Measurements from ENCODE around the gene RREB1.

Gene RREB1

DNA sequence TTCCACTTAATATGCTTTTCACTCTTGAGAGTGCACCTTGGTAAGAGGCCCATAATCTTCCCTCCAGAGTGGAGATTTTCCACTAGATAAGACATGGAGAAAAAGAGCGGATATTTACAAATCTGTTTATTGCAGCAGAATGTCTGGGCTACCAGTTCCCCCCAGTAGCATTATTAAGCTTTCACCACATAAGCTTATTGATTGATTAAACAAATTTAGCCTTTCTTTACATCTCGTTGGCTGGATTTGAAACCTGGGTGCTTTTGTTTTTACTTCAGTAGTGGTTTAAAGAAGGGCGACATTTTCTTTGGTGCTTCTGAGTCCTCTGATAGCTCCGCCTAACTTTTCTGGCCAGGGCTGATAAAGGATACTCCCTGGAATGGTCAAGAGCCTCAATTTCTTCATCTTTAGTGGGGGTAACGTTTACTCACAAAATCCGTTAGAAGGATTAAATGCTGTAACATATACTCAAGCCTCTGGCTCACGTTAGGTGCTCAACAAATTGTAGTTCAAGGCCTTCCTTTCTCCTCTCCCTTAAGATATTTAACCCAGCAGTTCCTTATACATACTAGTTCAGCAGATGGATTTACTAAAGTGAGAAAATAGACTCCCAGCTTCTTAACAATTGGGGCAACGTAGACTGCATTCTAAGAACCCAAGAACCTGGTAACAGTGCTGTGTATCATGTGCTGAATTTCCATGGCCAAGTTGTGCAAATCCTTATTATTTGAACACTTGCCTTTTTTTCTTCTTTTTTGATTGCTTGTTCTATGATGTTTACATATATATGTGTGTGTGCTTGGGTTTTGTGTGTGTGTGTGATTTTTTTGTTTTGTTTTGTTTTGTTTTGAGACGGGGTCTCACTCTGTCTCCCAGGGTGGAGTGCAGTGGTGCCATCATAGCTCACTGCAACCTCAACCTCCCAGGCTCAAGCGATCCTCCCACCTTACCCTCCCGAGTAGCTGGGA is 91.4 kb downstream of the RREB1 start:
- DNase-seq (ENCODE audit: low read depth, low spot score), result no peak
- POLR2A ChIA-PET, result no interaction called here
- CTCF ChIA-PET, result interaction anchor here (1.3 to 1.5 kb wide), 2 partner anchors 16 to 517 kb away, joined by 4 read pairs; no protein-coding TSS in a partner anchor
- no peak overlapping the region for H3K4me3 ChIP-seq (ENCODE audit: low read depth, low read length)
- TF ChIP-seq, protein P1, sequence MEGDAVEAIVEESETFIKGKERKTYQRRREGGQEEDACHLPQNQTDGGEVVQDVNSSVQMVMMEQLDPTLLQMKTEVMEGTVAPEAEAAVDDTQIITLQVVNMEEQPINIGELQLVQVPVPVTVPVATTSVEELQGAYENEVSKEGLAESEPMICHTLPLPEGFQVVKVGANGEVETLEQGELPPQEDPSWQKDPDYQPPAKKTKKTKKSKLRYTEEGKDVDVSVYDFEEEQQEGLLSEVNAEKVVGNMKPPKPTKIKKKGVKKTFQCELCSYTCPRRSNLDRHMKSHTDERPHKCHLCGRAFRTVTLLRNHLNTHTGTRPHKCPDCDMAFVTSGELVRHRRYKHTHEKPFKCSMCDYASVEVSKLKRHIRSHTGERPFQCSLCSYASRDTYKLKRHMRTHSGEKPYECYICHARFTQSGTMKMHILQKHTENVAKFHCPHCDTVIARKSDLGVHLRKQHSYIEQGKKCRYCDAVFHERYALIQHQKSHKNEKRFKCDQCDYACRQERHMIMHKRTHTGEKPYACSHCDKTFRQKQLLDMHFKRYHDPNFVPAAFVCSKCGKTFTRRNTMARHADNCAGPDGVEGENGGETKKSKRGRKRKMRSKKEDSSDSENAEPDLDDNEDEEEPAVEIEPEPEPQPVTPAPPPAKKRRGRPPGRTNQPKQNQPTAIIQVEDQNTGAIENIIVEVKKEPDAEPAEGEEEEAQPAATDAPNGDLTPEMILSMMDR (IDR thresholded peaks at IDR 0.05; ENCODE audit: insufficient read depth, low read length, missing control alignments), result no peak

DNA sequence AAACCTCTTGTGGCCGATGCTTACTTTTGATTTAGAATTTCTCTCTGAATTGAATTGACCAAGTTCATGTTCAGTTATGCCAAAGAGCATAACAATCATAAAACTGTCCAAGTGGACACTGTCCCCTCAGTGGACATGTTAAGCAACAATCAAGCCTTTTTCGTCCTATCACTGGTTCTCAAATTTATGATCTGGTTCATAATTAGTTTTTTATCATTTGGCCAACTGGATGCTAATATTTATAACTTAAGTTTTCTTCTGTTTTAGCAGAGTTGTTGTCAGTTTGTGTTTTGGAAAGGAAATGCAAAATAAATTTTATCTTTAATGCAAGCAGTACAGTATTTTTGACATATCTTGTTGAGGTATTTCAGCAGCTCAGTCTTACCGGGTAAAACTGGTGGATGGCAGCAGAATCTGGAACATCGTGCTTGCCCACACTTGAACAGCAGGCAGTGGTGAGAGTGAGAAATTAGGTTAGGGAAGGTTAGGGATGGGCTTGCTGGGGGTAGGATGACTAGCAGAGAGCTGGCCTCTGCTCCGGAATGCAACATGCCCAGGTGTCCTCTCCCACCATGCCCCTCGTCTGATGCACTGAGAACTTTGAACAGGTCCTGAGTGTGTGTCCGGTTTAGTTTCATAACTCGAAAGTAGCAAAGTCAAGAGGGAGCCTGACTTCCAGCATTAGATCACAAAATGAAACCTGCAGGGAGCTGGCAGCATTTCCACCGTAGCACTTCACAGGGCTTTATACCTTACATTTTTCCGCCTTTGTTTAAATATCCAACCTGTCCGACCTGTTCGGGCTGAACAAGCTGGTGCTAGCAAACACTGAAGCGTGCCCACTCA is 93.1 kb downstream of the RREB1 start:
- TF ChIP-seq, protein P1 (IDR thresholded peaks at IDR 0.05; ENCODE audit: insufficient read depth, low read length, missing control alignments), result no peak
- POLR2A ChIA-PET, result no interaction called here
- CTCF ChIA-PET, result interaction anchor here (1.3 kb wide), 1 partner anchor 37 kb away, joined by 3 read pairs; no protein-coding TSS in a partner anchor
- no peak overlapping the region for H3K4me3 ChIP-seq (ENCODE audit: low read depth, low read length)
- DNase-seq (ENCODE audit: low read depth, low spot score), result no peak

DNA sequence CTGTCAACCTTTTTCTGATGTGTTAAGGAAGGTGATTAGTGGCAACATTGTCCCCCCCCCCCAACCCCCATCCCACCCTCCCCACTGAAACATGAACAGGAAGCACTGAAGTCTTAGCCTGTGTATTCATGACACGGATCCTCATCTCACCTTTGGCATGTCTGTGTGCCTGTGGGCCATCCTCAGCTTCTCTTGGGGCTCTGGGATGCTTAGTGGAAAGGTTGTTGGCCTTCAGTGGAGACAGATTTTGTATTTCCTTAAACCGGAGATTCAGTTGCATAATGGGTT is 93.6 kb downstream of the RREB1 start:
- DNase-seq (ENCODE audit: low read depth, low spot score), result no peak
- ChIA-PET POLR2A (no interaction called here), CTCF (interaction anchor here (1.3 kb wide), 1 partner anchor 37 kb away, joined by 3 read pairs; no protein-coding TSS in a partner anchor)
- H3K4me3 ChIP-seq (ENCODE audit: low read depth, low read length), result no peak overlapping the region
- TF ChIP-seq, protein P1 (IDR thresholded peaks at IDR 0.05; ENCODE audit: insufficient read depth, low read length, missing control alignments), result no peak

DNA sequence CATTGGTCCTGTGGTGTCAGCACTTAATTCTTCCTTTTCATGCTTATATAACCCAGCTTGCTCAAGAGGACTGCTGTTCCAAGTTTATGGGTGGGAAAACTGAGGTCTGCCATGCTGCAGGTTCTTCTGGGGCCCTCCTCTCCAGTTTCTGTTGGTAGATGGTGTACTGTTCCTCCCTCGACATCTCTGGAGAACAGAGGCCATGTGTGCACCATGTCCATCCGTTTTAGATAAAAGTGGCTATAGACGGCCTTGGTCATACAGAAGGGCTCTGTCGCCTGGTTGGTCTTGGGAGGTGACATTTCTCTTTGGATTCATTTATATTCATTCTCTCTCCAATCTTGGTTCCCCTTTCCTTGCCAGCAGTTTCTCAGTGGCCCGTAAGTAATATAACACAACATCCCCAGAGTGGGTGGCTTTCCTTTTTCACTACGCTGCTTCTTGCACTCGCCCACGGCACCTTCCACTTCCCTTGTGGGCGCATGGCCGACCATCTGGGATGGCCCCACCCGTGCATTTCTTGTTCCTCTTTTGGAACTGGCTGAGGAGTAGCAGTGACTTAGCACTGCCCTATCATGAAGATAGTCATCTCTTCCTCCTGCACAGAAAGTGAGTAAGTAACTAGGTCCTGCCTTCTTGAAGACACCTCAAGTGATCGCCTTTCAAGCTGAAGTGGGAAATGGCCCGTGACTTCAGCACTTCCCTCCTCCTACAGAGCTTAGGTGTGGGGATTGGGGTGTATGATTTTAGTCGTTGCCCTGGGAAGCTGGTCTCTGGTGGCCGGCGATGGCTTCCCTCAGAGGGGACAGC is 94.2 kb downstream of the RREB1 start:
- POLR2A ChIA-PET, result no interaction called here
- DNase-seq (ENCODE audit: low read depth, low spot score), result no peak
- CTCF ChIA-PET, result interaction anchor here (1.3 to 1.7 kb wide), 2 partner anchors 36 to 525 kb away, joined by 3 to 5 read pairs; no protein-coding TSS in a partner anchor
- TF ChIP-seq, protein P1 (IDR thresholded peaks at IDR 0.05; ENCODE audit: insufficient read depth, low read length, missing control alignments), result no peak
- H3K4me3 ChIP-seq (ENCODE audit: low read depth, low read length), result no peak overlapping the region

DNA sequence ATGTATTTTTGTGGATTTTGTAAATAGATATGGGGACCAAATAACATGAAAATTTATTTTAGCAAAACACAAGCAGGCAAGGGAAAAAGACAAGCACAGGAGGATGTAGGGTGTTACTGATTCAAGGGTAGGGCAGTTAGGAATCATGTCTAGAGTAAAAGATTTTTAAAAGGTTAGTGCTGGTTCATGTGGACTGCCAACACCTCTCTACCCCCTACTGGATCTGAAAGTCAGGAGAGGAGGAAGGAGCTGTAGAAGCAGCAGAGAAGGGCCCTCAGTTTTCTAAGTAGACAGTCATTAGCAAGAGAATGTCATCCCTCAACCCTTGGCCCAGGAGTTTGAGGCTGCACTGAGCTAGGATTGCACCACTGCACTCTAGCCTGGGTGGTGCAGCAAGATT is 95.2 kb downstream of the RREB1 start:
- no peak for DNase-seq (ENCODE audit: low read depth, low spot score)
- ChIA-PET POLR2A (no interaction called here), CTCF (interaction anchor here (0.8 to 2.8 kb wide), 3 partner anchors 36 to 526 kb away, joined by 3 to 12 read pairs (median 5); no protein-coding TSS in a partner anchor)
- TF ChIP-seq, protein P1 (IDR thresholded peaks at IDR 0.05; ENCODE audit: insufficient read depth, low read length, missing control alignments), result no peak
- H3K4me3 ChIP-seq (ENCODE audit: low read depth, low read length), result no peak overlapping the region

Data from AG04449 (cell line).